HG02884 (cell line): Measurements from ENCODE around the gene ZNF280B.

Experiments
- ATAC-seq: cut with Tn5 transposase; IDR thresholded peaks from one replicate; pipeline ENCODE4 v1.9.1; 2021; ENCODE audit warnings: mild to moderate bottlenecking, moderate library complexity; ENCODE audit not compliant: unreplicated experiment

Gene ZNF280B

GRCh38 chr22:22440188-22440587 is 68.4 kb downstream of the ZNF280B start:
- no peak for ATAC-seq
